ENCODE results near the gene PLOD1. TPM values are rescaled to one million over a fixed set of nuclear protein-coding genes. Genes with fewer than 3 reads are reported as not detected.

PLOD1 gene
- total RNA-seq, 1 experiment from 2014 or later: 80.2 TPM

GRCh38 chr1:11980676-11980972, 46.1 kb downstream of the PLOD1 start:
- no peak for DNase-seq
- no TSS peak for BruUV-seq (replicated peaks)
- peak overlapping the region; percentile 91 for H3K27ac Mint-ChIP-seq (ENCODE audit: unreplicated experiment)
- peak overlapping the region; percentile 88 for H3K4me3 Mint-ChIP-seq (ENCODE audit: low read depth, unreplicated experiment)
- CTCF ChIA-PET: interaction anchor here (0.5 to 1.7 kb wide), 3 partner anchors 10 to 52 kb away, joined by 3 to 7 read pairs (median 6); no protein-coding TSS in a partner anchor
- peaks cover 50% of the 10 kb centered on the region for H3K36me3 Mint-ChIP-seq (ENCODE audit: insufficient read depth, unreplicated experiment)
- H3K27me3 Mint-ChIP-seq (ENCODE audit: unreplicated experiment): no peaks in the 10 kb centered on the region
- no peaks in the 10 kb centered on the region for H3K9me3 Mint-ChIP-seq (ENCODE audit: low read depth, unreplicated experiment)
- intact Hi-C loops (cut with micrococcal nuclease; ENCODE audit: unreplicated experiment): no loop called here
- TF ChIP-seq, protein P1, sequence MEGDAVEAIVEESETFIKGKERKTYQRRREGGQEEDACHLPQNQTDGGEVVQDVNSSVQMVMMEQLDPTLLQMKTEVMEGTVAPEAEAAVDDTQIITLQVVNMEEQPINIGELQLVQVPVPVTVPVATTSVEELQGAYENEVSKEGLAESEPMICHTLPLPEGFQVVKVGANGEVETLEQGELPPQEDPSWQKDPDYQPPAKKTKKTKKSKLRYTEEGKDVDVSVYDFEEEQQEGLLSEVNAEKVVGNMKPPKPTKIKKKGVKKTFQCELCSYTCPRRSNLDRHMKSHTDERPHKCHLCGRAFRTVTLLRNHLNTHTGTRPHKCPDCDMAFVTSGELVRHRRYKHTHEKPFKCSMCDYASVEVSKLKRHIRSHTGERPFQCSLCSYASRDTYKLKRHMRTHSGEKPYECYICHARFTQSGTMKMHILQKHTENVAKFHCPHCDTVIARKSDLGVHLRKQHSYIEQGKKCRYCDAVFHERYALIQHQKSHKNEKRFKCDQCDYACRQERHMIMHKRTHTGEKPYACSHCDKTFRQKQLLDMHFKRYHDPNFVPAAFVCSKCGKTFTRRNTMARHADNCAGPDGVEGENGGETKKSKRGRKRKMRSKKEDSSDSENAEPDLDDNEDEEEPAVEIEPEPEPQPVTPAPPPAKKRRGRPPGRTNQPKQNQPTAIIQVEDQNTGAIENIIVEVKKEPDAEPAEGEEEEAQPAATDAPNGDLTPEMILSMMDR (IDR thresholded peaks at IDR 0.05; ENCODE audit: unreplicated experiment): no peak
- peaks cover 36% of the 10 kb centered on the region for H3K4me1 Mint-ChIP-seq (ENCODE audit: low read depth, unreplicated experiment)

- no peak for DNase-seq
- BruUV-seq (replicated peaks): no TSS peak
- peak overlapping the region; percentile 91 for H3K27ac Mint-ChIP-seq (ENCODE audit: unreplicated experiment)
- H3K36me3 Mint-ChIP-seq (ENCODE audit: insufficient read depth, unreplicated experiment): peaks cover 51% of the 10 kb centered on the region
- CTCF ChIA-PET: interaction anchor here (0.9 to 1.7 kb wide), 3 partner anchors 9 to 11 kb away, joined by 3 to 7 read pairs (median 7); no protein-coding TSS in a partner anchor
- intact Hi-C loops (cut with micrococcal nuclease; ENCODE audit: unreplicated experiment): no loop called here
- peaks cover 36% of the 10 kb centered on the region for H3K4me1 Mint-ChIP-seq (ENCODE audit: low read depth, unreplicated experiment)
- peak overlapping the region; percentile 88 for H3K4me3 Mint-ChIP-seq (ENCODE audit: low read depth, unreplicated experiment)
- no peaks in the 10 kb centered on the region for H3K27me3 Mint-ChIP-seq (ENCODE audit: unreplicated experiment)
- H3K9me3 Mint-ChIP-seq (ENCODE audit: low read depth, unreplicated experiment): no peaks in the 10 kb centered on the region
- TF ChIP-seq, protein P1 (IDR thresholded peaks at IDR 0.05; ENCODE audit: unreplicated experiment): no peak
Observed at GRCh38 chr1:11981378-11982009, 47.0 kb downstream of the PLOD1 start.

DNA sequence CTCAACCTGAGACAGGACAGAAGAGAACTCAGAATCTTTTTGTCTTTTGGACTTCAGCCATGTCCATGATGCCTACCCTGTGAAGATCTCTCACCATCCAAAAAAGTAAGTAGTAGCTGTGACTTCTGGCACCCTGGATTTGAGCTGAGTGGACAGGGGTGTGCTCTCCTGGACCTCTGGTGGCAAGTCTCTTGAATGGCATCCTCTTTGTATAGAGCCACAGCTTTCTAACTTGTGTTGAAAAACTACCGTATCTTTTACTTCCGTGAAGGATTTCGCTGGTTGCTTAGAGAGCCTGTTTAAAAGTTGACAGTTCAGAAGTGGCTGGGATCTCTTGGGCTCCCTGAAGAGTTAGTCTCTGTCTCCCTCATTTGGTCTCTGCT, 47.5 kb downstream of the PLOD1 start:
- BruUV-seq (replicated peaks): no TSS peak
- peaks cover 56% of the 10 kb centered on the region for H3K36me3 Mint-ChIP-seq (ENCODE audit: insufficient read depth, unreplicated experiment)
- H3K27me3 Mint-ChIP-seq (ENCODE audit: unreplicated experiment): no peaks in the 10 kb centered on the region
- CTCF ChIA-PET: interaction anchor here (0.9 to 1.0 kb wide), 2 partner anchors 9 to 10 kb away, joined by 3 to 7 read pairs; no protein-coding TSS in a partner anchor
- TF ChIP-seq, protein P1 (IDR thresholded peaks at IDR 0.05; ENCODE audit: unreplicated experiment): peak; percentile 19
- no peaks in the 10 kb centered on the region for H3K9me3 Mint-ChIP-seq (ENCODE audit: low read depth, unreplicated experiment)
- peak overlapping the region; percentile 79 for H3K27ac Mint-ChIP-seq (ENCODE audit: unreplicated experiment)
- peak; percentile 24 for DNase-seq
- H3K4me1 Mint-ChIP-seq (ENCODE audit: low read depth, unreplicated experiment): peaks cover 36% of the 10 kb centered on the region
- intact Hi-C loops (cut with micrococcal nuclease; ENCODE audit: unreplicated experiment): no loop called here
- H3K4me3 Mint-ChIP-seq (ENCODE audit: low read depth, unreplicated experiment): peak overlapping the region; percentile 88

GRCh38 chr1:11984121-11984520, 49.6 kb downstream of the PLOD1 start:
- H3K27ac Mint-ChIP-seq (ENCODE audit: unreplicated experiment): no peak overlapping the region
- DNase-seq: no peak

More at GRCh38 chr1:11984121-11984520, 49.6 kb downstream of the PLOD1 start:
- H3K4me1 Mint-ChIP-seq (ENCODE audit: low read depth, unreplicated experiment): peaks cover 38% of the 10 kb centered on the region
- CTCF ChIA-PET: interaction anchor here (0.6 kb wide), 1 partner anchor 163 kb away, joined by 5 read pairs; no protein-coding TSS in a partner anchor
- BruUV-seq (replicated peaks): no TSS peak
- intact Hi-C loops (cut with micrococcal nuclease; ENCODE audit: unreplicated experiment): no loop called here
- H3K27me3 Mint-ChIP-seq (ENCODE audit: unreplicated experiment): no peaks in the 10 kb centered on the region
- H3K9me3 Mint-ChIP-seq (ENCODE audit: low read depth, unreplicated experiment): no peaks in the 10 kb centered on the region
- TF ChIP-seq, protein P1 (IDR thresholded peaks at IDR 0.05; ENCODE audit: unreplicated experiment): no peak
- H3K36me3 Mint-ChIP-seq (ENCODE audit: insufficient read depth, unreplicated experiment): peaks cover 60% of the 10 kb centered on the region
- H3K4me3 Mint-ChIP-seq (ENCODE audit: low read depth, unreplicated experiment): no peak overlapping the region
